DMS153 treated with DMSO at 0.1 percent for 48 hours (cell line): ENCODE measurements around the gene POM121.
"Not testable (repeated sequence)": the region's sequence is repeated elsewhere in the genome, so short reads cannot be mapped to it uniquely, and the experiment has no call there.

Experiments used
- DNase-seq: peaks from one replicate; lab custom pipeline; 2025; ENCODE audit not compliant: unreplicated experiment; lab: John Stamatoyannopoulos, UW

POM121 gene

DNA sequence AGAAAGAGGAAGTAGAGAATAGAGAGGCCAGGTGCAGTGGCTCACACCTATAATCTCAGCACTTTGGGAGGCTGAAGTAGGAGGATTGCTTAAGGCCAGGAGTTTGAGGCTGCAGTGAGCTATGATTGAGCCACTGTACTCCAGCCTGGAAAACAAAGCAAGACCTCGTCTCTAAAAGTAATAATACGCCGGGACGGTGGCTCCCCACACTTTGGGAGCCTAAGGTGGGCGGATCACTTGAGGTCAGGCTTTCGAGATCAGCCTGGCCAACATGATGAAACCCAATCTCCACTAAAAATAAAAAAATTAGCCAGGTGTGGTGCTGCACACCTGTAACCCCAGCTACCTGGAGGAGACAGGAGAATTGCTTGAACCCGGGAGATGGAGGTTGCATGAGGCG lies 70.6 kb downstream of the POM121 start:
- not testable (repeated sequence) for DNase-seq

DNA sequence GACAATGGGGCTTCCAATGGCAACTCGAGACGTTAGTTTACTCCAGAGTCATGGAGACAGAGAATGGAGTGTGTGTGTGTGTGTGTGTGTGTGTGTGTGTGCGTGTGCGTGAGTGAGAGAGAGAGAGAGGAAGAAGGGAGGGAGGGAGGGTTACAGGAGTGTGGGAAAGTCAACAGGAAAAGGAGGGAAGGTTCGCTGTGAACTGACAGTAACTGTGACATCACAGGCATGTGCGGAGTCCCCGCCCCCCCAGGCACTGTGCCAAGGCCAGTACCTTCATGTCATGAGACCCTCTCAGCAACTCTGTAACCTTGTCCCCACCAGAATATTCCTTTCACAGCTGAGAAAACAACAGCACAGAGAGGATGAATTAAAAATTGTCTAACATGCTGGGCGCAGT lies 72.6 kb downstream of the POM121 start:
- DNase-seq, result not testable (repeated sequence)

DNA sequence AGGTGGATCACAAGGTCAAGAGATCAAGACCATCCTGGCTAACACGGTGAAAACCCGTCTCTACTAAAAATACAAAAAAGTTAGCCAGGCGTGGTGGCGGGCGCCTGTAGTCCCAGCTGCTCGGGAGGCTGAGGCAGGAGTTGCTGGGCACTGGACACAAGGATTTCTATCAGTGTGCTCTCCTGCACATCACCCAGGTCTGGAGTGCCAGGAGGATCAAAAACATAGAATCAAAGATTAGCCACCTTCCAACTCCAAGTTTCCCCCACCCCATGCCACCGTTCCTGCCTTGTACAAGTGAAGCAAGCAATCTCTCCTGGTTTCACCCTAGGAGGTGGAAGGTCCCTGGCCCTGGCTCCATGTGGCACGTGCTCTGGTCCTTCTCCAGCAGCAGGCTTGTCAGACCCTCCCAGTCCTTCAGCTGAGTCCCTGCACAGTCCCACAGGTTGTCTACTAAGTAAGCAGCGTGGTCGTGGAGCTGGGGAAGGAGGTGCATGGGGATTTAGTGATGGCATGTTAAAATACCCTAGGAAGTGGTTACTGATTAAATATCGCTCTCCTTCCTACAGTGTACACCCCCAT lies 73.1 kb downstream of the POM121 start:
- not testable (repeated sequence) for DNase-seq
